CD4-positive, alpha-beta T cell (primary cell): Measurements from ENCODE around the gene AFG3L2. TPM values are rescaled to one million over a fixed set of nuclear protein-coding genes. Genes with fewer than 3 reads are reported as not detected.
"Not testable (repeated sequence)": the region's sequence is repeated elsewhere in the genome, so short reads cannot be mapped to it uniquely, and the experiment has no call there.

ENCODE experiments used
- ATAC-seq: fragments of 200-7000 bp; cut with Tn5 transposase; one replicate; pipeline ENCODE4 v1.10.0; 2022; ENCODE audit warnings: mild to moderate bottlenecking; ENCODE audit not compliant: poor library complexity
- CTCF ChIA-PET: fragments of 350-600 bp; sonication (Branson Sonifier 250); formaldehyde crosslinking; loops from one replicate; lab custom pipeline; 2021; ENCODE audit warnings: antibody characterized with exemption, inconsistent platforms; lab: Charles Lee
- POLR2A ChIA-PET: fragments of 350-600 bp; sonication (Branson Sonifier 250); formaldehyde crosslinking; loops from one replicate; lab custom pipeline; 2021; ENCODE audit warnings: antibody characterized with exemption, inconsistent platforms; lab: Charles Lee
- DNase-seq, 14 experiments: peaks; one replicate each; pipeline ENCODE4 v3.0.0-alpha.2; 2013 to 2020; ENCODE audit warnings: mixed read lengths in 2 of 14
- H3K27ac ChIP-seq, 2 donors: one replicate each; pipeline versions ENCODE4 v1.5.1 to v1.7.0; 2013; ENCODE audit warnings: low read length in 2 of 2, low read depth in 1 of 2, mild to moderate bottlenecking in 1 of 2
- H3K27me3 ChIP-seq, 2 experiments: 1 replicate in 1 of 2; 2 replicates in 1 of 2; pipeline versions ENCODE4 v1.6.1 to v1.7.0; 2013; ENCODE audit warnings: low read length in 2 of 2, control low read depth in 1 of 2, mild to moderate bottlenecking in 1 of 2, moderate library complexity in 1 of 2; ENCODE audit not compliant: insufficient read depth in 2 of 2, control insufficient read depth in 1 of 2
- H3K36me3 ChIP-seq: one replicate; pipeline ENCODE4 v1.6.1; 2013; ENCODE audit warnings: low read length, control low read depth; ENCODE audit not compliant: insufficient read depth
- H3K4me1 ChIP-seq: one replicate; pipeline ENCODE4 v1.6.1; 2013; ENCODE audit warnings: low read length, control low read depth; ENCODE audit not compliant: insufficient read depth
- H3K4me3 ChIP-seq: one replicate; pipeline ENCODE4 v1.5.1; 2013; ENCODE audit warnings: mild to moderate bottlenecking, low read length, moderate library complexity
- H3K9me3 ChIP-seq, 2 experiments: 1 replicate in 1 of 2; 2 replicates in 1 of 2; pipeline versions ENCODE4 v1.6.1 to v1.7.0; 2013; ENCODE audit warnings: low read length in 2 of 2, mild to moderate bottlenecking in 2 of 2, control low read depth in 1 of 2, moderate library complexity in 1 of 2; ENCODE audit not compliant: control insufficient read depth in 1 of 2, insufficient read depth in 1 of 2
- H3K27ac Mint-ChIP-seq: one replicate; pipeline ENCODE4 v1.8.0; 2020; ENCODE audit warnings: mixed read lengths
- H3K27me3 Mint-ChIP-seq: one replicate; pipeline ENCODE4 v1.8.0; 2021; ENCODE audit warnings: mixed read lengths
- H3K36me3 Mint-ChIP-seq: one replicate; pipeline ENCODE4 v1.8.0; 2021; ENCODE audit warnings: low read depth, mixed read lengths
- H3K4me1 Mint-ChIP-seq: one replicate; pipeline ENCODE4 v1.8.0; 2021; ENCODE audit warnings: low read depth, mixed read lengths
- H3K4me3 Mint-ChIP-seq: one replicate; pipeline ENCODE4 v1.8.0; 2020; ENCODE audit warnings: mild to moderate bottlenecking, mixed read lengths
- H3K9me3 Mint-ChIP-seq: one replicate; pipeline ENCODE4 v1.8.0; 2020; ENCODE audit warnings: mixed read lengths
- CTCF ChIP-seq: fragments of 200-600 bp; IDR thresholded peaks from one replicate; pipeline ENCODE4 v1.8.0; 2022; ENCODE audit warnings: antibody characterized with exemption, mild to moderate bottlenecking
- intact Hi-C, 2 experiments: fragments of 100-400 bp; cut with DNase I in 1 of 2; cut with micrococcal nuclease in 1 of 2; formaldehyde crosslinking; loops; one replicate each; pipeline versions ENCODE4 v1.15.1 to v1.9.0; 2023 to 2025; cut with DNase I, micrococcal nuclease
- total RNA-seq, 174 experiments: library from RNA in 2 of 174; stranded (reverse) in 2 of 174; gene quantifications; one replicate each; pipeline ENCODE4 v1.2.3 and lab custom pipeline; 2021 to 2026

The AFG3L2 gene
- total RNA-seq, 2 experiments from 2014 or later = 40.4 to 46.8 TPM

- H3K27ac ChIP-seq = no peak overlapping the region
- POLR2A ChIA-PET = interaction anchor here (2.0 kb wide), 1 partner anchor 14 kb away, joined by 8 read pairs; the partner anchor contains the start of gene AFG3L2
- DNase-seq (peak; percentile 22 to 75 (median 35)), ATAC-seq (peak; percentile 99)
- H3K36me3 ChIP-seq = no peaks in the 10 kb centered on the region
- Mint-ChIP-seq H3K36me3 (no peaks in the 10 kb centered on the region), H3K27ac (no peak overlapping the region), H3K4me1 (no peaks in the 10 kb centered on the region), H3K27me3 (peaks cover 12% of the 10 kb centered on the region), H3K9me3 (no peaks in the 10 kb centered on the region), H3K4me3 (no peak overlapping the region)
- CTCF ChIA-PET = interaction anchor here (1.0 kb wide), 1 partner anchor 16 kb away, joined by 3 read pairs; the partner anchor contains the start of gene PRELID3A
- H3K4me3 ChIP-seq = no peak overlapping the region
- peak; percentile 82 for TF ChIP-seq CTCF
- no peaks in the 10 kb centered on the region for H3K4me1 ChIP-seq
- intact Hi-C loops = loop anchor here (1.0 to 10.0 kb wide), 6 partner anchors 268 to 763 kb away; no protein-coding TSS in a partner anchor
- H3K27me3 ChIP-seq = peaks cover 0 to 3% of the 10 kb centered on the region in 2 experiments
- H3K9me3 ChIP-seq = no peaks in the 10 kb centered on the region
Observed at GRCh38 chr18:12391487-12392165, 14.6 kb upstream of the AFG3L2 start.

- no peaks in the 10 kb centered on the region for H3K36me3 Mint-ChIP-seq
- Histone ChIP-seq H3K27ac (no peak overlapping the region), H3K4me3 (no peak overlapping the region), H3K9me3 (no peaks in the 10 kb centered on the region), H3K27me3 (no peaks in the 10 kb centered on the region), H3K4me1 (no peaks in the 10 kb centered on the region), H3K36me3 (no peaks in the 10 kb centered on the region)
- CTCF ChIA-PET = no interaction called here
- POLR2A ChIA-PET = no interaction called here
- no peak for DNase-seq
- ATAC-seq = no peak
- no peak overlapping the region for H3K27ac Mint-ChIP-seq
- intact Hi-C loops = no loop called here
- no peaks in the 10 kb centered on the region for H3K4me1 Mint-ChIP-seq
- no peak overlapping the region for H3K4me3 Mint-ChIP-seq
- no peaks in the 10 kb centered on the region for H3K9me3 Mint-ChIP-seq
- H3K27me3 Mint-ChIP-seq = peaks cover 2% of the 10 kb centered on the region
- no peak for TF ChIP-seq CTCF
Observed at GRCh38 chr18:12388442-12388841, 11.4 kb upstream of the AFG3L2 start.

GRCh38 chr18:12384261-12384660 lies 7.2 kb upstream of the AFG3L2 start:
- no peaks in the 10 kb centered on the region for H3K9me3 Mint-ChIP-seq
- H3K27me3 Mint-ChIP-seq = no peaks in the 10 kb centered on the region
- ChIA-PET CTCF (no interaction called here), POLR2A (interaction anchor here (1.2 kb wide), 1 partner anchor 24 kb away, joined by 3 read pairs; the partner anchor contains the start of gene PRELID3A)
- no peaks in the 10 kb centered on the region for H3K36me3 Mint-ChIP-seq
- Histone ChIP-seq H3K27ac (no peak overlapping the region), H3K4me3 (no peak overlapping the region), H3K4me1 (no peaks in the 10 kb centered on the region), H3K9me3 (peaks cover 0 to 4% of the 10 kb centered on the region in 2 experiments), H3K36me3 (no peaks in the 10 kb centered on the region), H3K27me3 (no peaks in the 10 kb centered on the region)
- no peaks in the 10 kb centered on the region for H3K4me1 Mint-ChIP-seq
- H3K4me3 Mint-ChIP-seq = no peak overlapping the region
- ATAC-seq (no peak), DNase-seq (no peak)
- intact Hi-C loops = no loop called here
- no peak overlapping the region for H3K27ac Mint-ChIP-seq
- no peak for TF ChIP-seq CTCF

- H3K27me3 Mint-ChIP-seq, ATAC-seq, H3K27ac Mint-ChIP-seq, H3K36me3 Mint-ChIP-seq, H3K4me3 ChIP-seq, H3K4me1 ChIP-seq, H3K27me3 ChIP-seq, H3K4me3 Mint-ChIP-seq, H3K9me3 Mint-ChIP-seq, DNase-seq, H3K27ac ChIP-seq, CTCF ChIA-PET, intact Hi-C loops, H3K9me3 ChIP-seq, H3K36me3 ChIP-seq, H3K4me1 Mint-ChIP-seq: not testable (repeated sequence)
- POLR2A ChIA-PET = interaction anchor here (1.2 kb wide), 1 partner anchor 24 kb away, joined by 3 read pairs; the partner anchor contains the start of gene PRELID3A
Observed at GRCh38 chr18:12383759-12384158, 6.7 kb upstream of the AFG3L2 start.

GRCh38 chr18:12382221-12382814 lies 5.3 kb upstream of the AFG3L2 start:
- H3K4me1 ChIP-seq, H3K27ac ChIP-seq, H3K9me3 Mint-ChIP-seq, intact Hi-C loops, ATAC-seq, H3K27ac Mint-ChIP-seq, H3K36me3 Mint-ChIP-seq, H3K4me3 ChIP-seq, H3K27me3 Mint-ChIP-seq, H3K4me1 Mint-ChIP-seq, CTCF ChIA-PET, H3K27me3 ChIP-seq, DNase-seq, H3K4me3 Mint-ChIP-seq, H3K36me3 ChIP-seq, H3K9me3 ChIP-seq: not testable (repeated sequence)
- POLR2A ChIA-PET = interaction anchor here (0.8 kb wide), 1 partner anchor 320 kb away, joined by 3 read pairs; the partner anchor contains the start of gene CEP76
